HG03457 (cell line): ENCODE results near the gene GUCY2D.

Source experiments
- ATAC-seq: cut with Tn5 transposase; IDR thresholded peaks from one replicate; pipeline ENCODE4 v1.9.1; 2021; ENCODE audit warnings: moderate number of reproducible peaks; ENCODE audit not compliant: unreplicated experiment

The GUCY2D gene

GRCh38 chr17:8063761-8064534 is 61.5 kb downstream of the GUCY2D start:
- ATAC-seq: no peak

GRCh38 chr17:8064561-8065019 is 62.2 kb downstream of the GUCY2D start:
- no peak for ATAC-seq

- no peak for ATAC-seq
Measured at GRCh38 chr17:8066841-8067775, 64.7 kb downstream of the GUCY2D start.

- ATAC-seq: no peak
Measured at GRCh38 chr17:8067806-8068205, 65.4 kb downstream of the GUCY2D start.

GRCh38 chr17:8068736-8069586 is 66.5 kb downstream of the GUCY2D start:
- no peak for ATAC-seq

- ATAC-seq: no peak
Measured at GRCh38 chr17:8069587-8069860, 67.1 kb downstream of the GUCY2D start.
